GM15510 (cell line): ENCODE measurements around the gene CYTH1.

ENCODE experiments used
- POLR2A ChIP-seq: IDR thresholded peaks from 3 replicates; pipeline ENCODE4 v1.6.1; 2011; ENCODE audit warnings: borderline replicate concordance; ENCODE audit not compliant: insufficient read length; ENCODE audit errors: extremely low read depth

Gene CYTH1

GRCh38 chr17:78643326-78643725, 138.7 kb downstream of the CYTH1 start:
- no peak for TF ChIP-seq POLR2A

DNA sequence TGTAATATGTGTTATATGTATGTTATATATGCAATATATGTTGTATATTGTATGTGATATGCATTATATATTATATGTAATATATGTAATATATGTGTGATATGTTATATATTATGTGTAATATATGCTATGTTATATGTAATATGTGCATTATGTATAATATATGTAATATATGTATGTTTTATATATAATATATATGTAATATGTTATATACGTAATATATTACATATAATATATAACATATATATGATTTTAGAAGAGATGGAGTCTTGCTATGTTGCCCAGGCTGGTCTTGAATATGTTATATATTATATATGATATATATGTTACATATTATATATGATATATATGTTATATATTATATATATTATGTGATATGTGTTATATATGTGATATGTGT, 139.4 kb downstream of the CYTH1 start:
- TF ChIP-seq POLR2A = no peak

- TF ChIP-seq POLR2A = no peak
Measured at GRCh38 chr17:78641666-78642065, 140.4 kb downstream of the CYTH1 start.

- no peak for TF ChIP-seq POLR2A
Measured at GRCh38 chr17:78641243-78641642, 140.8 kb downstream of the CYTH1 start.

GRCh38 chr17:78640700-78641099, 141.4 kb downstream of the CYTH1 start:
- TF ChIP-seq POLR2A = no peak

DNA sequence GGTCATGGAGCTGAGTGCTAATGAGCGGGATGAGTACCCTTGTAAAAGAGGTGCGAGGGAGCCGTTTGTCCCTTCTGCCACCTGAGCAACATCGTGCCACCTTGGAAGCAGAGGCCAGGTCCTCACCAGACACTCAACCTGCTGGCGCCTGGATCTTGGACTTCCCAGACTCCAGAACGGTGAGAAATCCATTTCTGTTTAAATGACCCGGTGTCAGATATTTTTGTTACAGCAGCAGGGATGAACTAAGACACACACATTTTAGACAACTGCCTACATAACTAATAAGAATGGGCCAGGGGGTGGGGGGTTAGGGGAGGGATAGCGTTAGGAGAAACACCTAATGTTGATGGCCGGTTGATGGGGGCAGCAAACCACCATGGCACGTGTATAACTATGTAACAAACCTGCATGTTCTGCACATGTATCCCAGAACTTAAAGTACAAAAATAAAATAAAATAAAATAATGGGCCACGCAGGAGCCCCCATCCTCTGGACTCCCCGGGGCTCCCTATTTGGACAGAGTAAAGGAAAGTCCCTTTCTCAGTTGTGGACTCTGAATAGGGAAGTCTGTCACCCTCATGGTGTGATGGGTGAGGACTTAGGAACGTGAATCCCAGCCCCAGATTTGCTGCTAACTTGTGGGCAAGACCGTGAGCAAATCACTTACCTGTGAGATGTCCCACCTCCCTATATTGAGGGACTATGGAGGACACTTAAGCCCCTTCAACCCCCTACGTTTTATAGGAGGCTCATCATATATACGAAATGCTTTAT, 144.2 kb downstream of the CYTH1 start:
- TF ChIP-seq POLR2A = no peak

GRCh38 chr17:78637146-78637545, 144.9 kb downstream of the CYTH1 start:
- TF ChIP-seq POLR2A = no peak

DNA sequence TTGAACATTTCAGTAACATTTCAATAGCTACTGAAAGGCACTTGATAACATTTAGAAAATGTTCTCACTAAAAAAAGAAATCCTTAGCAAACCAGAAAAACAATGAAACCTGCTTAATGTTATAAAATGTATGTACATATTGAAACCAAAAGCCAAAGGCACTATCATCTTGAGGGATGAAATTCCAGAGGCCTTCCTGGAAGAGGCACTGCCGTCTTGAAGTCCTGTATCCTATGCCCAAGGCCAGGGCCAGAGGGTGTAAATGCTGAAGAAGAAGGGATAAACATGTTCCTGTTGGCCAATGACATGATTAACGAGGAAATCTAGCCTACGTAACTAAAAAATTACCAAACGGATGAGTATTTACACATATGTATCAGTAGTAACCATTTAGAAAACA, 147.9 kb downstream of the CYTH1 start:
- no peak for TF ChIP-seq POLR2A

DNA sequence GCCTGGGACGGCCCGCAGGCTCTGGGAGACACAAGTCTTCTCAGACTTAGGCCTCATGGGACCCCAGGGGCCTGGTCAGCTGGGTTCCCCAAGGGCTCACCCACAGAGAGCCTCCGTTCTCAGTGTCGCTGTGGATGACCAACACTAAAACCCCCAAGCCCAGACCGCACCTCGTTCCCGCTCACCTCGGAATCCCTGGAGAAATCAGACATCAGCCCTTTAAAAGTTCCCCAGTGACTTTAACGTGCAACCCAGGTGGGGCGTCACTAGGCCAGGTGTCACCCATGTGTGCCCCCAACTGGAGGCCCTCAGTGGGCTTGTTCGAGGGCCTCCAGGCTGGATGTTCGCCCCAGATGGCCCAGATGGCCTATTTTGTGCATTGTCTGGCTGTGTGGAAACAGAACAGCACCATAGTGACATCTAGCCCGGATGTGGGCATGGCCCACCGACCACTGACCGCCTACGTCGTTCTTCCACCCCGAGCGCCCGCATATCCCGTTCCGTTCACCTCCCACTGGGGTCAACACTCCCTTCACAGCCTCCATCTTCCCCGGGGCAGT, 152.6 kb downstream of the CYTH1 start:
- no peak for TF ChIP-seq POLR2A

DNA sequence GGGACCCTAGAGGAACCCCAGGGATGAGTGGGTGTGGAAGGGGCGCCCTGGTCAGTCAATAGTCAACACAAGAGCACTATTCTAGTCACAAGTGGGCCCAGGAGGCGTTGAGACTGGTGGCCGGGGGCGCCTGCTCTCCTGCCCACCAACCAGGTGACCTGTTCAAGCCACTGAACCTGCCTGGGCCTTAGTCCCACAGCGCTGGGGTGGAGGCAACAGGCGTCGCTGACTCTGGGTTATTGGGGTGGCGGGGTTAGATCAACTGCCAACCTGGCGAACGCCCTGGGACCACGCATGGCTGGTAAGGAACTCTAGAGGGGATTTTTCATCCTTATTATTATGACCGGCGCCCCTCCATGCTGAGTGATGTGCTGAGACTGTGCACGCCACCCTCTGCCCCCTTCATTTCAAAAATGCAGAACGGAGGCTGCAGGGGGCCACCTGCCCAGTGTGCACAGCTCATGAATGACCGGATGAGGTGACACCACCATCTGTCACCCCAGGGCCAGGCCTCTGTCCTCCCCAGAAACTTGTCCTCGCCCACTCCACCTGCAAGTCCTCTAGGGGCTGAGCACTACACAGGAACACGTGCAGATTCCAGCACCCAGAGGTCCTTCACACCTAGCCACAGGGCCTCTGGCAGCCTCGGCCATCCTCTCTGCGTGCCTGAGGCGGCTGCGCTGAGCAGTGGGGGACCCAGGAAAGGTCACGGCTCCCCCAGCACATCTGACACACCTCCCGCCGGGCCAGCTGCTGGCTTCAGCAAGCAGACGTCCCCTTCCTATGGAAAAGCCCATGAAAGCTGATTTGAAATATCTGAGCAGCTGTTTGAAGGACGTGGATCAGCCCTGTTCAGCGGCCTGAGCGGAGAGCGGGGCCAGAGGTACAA, 153.3 kb downstream of the CYTH1 start:
- no peak for TF ChIP-seq POLR2A

- TF ChIP-seq POLR2A = no peak
Measured at GRCh38 chr17:78624324-78625151, 157.5 kb downstream of the CYTH1 start.
